ENCODE data around the gene GALNT13. TPM values are rescaled to one million over a fixed set of nuclear protein-coding genes. Genes with fewer than 3 reads are reported as not detected.

The GALNT13 gene
- total and polyA plus RNA-seq, 3 donors from 2014 or later, result 0.55 to 2.2 (median 0.92) TPM

DNA sequence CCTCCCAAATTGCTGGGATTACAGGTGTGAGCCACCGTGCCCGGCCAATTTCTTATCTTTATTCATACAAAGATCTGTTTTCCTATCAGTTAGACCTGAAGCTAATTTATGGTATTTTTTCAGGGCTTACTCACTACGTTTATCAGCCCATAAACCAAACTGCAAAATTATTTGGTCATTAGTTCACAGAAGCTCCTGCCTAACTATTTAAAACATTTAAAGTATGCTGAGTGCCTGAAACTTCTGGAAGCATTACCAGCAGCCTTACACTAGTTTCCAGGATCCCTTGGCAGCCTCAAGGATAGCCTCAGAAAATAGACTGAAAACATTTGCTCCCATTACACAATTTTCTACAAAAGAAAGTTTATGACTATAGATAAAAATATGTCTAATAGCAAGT, 68.8 kb downstream of the GALNT13 start:
- Histone ChIP-seq H3K36me3 (ENCODE audit: low read depth, missing control alignments) (no peaks in the 10 kb centered on the region), H3K27ac (no peak overlapping the region), H3K9me3 (no peaks in the 10 kb centered on the region), H3K4me3 (no peak overlapping the region), H3K4me1 (no peaks in the 10 kb centered on the region), H3K27me3 (no peaks in the 10 kb centered on the region)
- WGBS, 2 donors, result 41 to 50% methylated on average over 3 of the region's 3 CpGs
- DNase-seq, result no peak
- no peak for TF ChIP-seq POLR2A (IDR thresholded peaks at IDR 0.05)
- TF ChIP-seq, protein P1, sequence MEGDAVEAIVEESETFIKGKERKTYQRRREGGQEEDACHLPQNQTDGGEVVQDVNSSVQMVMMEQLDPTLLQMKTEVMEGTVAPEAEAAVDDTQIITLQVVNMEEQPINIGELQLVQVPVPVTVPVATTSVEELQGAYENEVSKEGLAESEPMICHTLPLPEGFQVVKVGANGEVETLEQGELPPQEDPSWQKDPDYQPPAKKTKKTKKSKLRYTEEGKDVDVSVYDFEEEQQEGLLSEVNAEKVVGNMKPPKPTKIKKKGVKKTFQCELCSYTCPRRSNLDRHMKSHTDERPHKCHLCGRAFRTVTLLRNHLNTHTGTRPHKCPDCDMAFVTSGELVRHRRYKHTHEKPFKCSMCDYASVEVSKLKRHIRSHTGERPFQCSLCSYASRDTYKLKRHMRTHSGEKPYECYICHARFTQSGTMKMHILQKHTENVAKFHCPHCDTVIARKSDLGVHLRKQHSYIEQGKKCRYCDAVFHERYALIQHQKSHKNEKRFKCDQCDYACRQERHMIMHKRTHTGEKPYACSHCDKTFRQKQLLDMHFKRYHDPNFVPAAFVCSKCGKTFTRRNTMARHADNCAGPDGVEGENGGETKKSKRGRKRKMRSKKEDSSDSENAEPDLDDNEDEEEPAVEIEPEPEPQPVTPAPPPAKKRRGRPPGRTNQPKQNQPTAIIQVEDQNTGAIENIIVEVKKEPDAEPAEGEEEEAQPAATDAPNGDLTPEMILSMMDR (IDR thresholded peaks at IDR 0.05), result no peak
- intact Hi-C loops (cut with DNase I; ENCODE audit: low total_unique reads), result no loop called here

DNA sequence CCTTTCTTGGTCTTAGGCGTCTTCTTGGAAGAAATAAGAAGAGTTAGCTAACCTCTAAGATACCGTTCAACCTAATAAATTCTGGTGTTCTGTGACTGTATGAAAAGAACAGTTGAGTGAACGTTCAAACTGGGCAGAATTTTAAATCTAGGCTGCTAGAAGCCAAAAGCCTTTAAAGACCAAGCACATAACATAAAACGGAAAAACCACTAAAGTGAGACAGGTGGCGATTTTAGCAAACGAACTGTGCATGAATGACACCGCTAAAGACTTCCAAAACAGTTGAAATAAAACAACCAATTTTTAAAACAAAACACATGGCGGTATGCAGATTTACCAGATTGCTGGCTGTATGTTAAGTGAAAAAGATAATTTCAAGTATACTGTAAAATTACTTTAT, 73.1 kb downstream of the GALNT13 start:
- no peaks in the 10 kb centered on the region for H3K9me3 ChIP-seq
- TF ChIP-seq, protein P1 (IDR thresholded peaks at IDR 0.05), result no peak
- no peak for TF ChIP-seq POLR2A (IDR thresholded peaks at IDR 0.05)
- no peak for DNase-seq
- H3K36me3 ChIP-seq (ENCODE audit: low read depth, missing control alignments), result no peaks in the 10 kb centered on the region
- no peak overlapping the region for H3K27ac ChIP-seq
- intact Hi-C loops (cut with DNase I; ENCODE audit: low total_unique reads), result no loop called here
- H3K4me3 ChIP-seq, result no peak overlapping the region
- WGBS, 2 donors, result 89 to 92% methylated on average over 8 of the region's 8 CpGs
- H3K27me3 ChIP-seq, result no peaks in the 10 kb centered on the region
- H3K4me1 ChIP-seq, result no peaks in the 10 kb centered on the region

DNA sequence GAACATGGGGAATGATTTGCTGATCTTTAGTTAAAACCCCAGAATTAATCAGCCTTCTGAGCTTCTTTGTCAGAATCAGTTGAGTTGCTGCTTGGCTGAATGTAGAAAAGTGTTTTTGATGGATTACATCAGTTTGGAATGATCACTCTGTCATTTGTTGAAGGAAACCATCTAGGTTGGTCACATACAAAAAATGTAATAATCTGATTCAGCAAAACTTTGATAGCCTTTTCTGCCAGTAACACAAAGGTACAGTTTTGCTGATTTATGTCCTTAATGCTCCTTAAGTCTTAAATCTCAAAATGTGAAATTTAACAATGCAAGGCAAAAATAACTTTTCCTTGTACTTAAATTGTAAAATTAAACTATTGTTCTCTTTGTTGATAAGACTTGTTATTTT, 74.3 kb downstream of the GALNT13 start:
- intact Hi-C loops (cut with DNase I; ENCODE audit: low total_unique reads), result no loop called here
- H3K9me3 ChIP-seq, result no peaks in the 10 kb centered on the region
- DNase-seq, result no peak
- H3K27me3 ChIP-seq, result no peaks in the 10 kb centered on the region
- H3K36me3 ChIP-seq (ENCODE audit: low read depth, missing control alignments), result no peaks in the 10 kb centered on the region
- no peak overlapping the region for H3K4me3 ChIP-seq
- TF ChIP-seq, protein P1 (IDR thresholded peaks at IDR 0.05), result no peak
- TF ChIP-seq POLR2A (IDR thresholded peaks at IDR 0.05), result no peak
- H3K27ac ChIP-seq, result no peak overlapping the region
- H3K4me1 ChIP-seq, result no peaks in the 10 kb centered on the region

DNA sequence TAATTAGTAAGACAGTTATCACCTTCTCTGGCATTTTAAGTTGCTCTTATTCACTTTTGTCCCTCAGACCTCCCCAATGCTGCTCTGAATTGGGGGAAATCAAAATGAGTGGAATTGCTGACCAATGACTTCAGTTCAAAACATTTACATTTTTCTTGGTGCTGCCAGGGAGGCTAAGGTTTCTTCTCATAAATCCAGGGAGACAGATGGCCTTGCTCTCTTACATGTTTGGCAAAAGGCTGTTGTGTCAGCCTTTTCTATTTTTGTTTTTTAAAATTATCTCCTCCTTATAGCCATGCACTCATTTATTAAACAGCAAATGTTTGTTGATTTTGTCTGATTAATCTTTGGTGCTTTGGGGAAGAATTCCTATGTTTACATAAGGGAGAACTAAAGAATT, 82.0 kb downstream of the GALNT13 start:
- H3K4me3 ChIP-seq, result no peak overlapping the region
- no peaks in the 10 kb centered on the region for H3K27me3 ChIP-seq
- H3K9me3 ChIP-seq, result no peaks in the 10 kb centered on the region
- no peak for DNase-seq
- TF ChIP-seq, protein P1 (IDR thresholded peaks at IDR 0.05), result no peak
- TF ChIP-seq POLR2A (IDR thresholded peaks at IDR 0.05), result no peak
- intact Hi-C loops (cut with DNase I; ENCODE audit: low total_unique reads), result no loop called here
- no peak overlapping the region for H3K27ac ChIP-seq
- H3K4me1 ChIP-seq, result no peaks in the 10 kb centered on the region
- no peaks in the 10 kb centered on the region for H3K36me3 ChIP-seq (ENCODE audit: low read depth, missing control alignments)

DNA sequence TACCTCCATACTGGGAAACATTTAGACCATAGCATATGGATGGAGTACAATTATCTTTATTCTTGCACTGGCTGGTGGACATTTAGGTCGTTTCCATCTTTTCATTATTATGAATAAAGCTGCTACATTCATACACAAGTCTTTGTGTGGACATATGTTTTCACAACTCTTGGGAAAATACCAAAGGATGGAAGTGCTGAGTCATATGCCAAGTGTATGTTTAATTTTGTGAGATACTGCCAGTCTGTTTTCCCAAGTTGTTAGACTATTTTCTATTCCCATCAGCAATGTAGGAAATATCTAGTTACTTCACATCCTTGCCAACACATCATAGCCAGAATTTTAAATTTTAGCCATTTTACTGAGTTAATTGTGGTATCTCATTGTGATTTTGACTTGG, 91.5 kb downstream of the GALNT13 start:
- intact Hi-C loops (cut with DNase I; ENCODE audit: low total_unique reads), result no loop called here
- Histone ChIP-seq H3K4me1 (no peaks in the 10 kb centered on the region), H3K27me3 (no peaks in the 10 kb centered on the region), H3K36me3 (ENCODE audit: low read depth, missing control alignments) (no peaks in the 10 kb centered on the region), H3K27ac (no peak overlapping the region), H3K4me3 (no peak overlapping the region), H3K9me3 (no peaks in the 10 kb centered on the region)
- no peak for TF ChIP-seq POLR2A (IDR thresholded peaks at IDR 0.05)
- TF ChIP-seq, protein P1 (IDR thresholded peaks at IDR 0.05), result no peak
- WGBS, 2 donors, result 73 to 85% methylated on average over 1 of the region's 1 CpG
- no peak for DNase-seq

Data from testis (tissue), 3 donors.